ENCODE results near the gene DMRTB1. TPM values are rescaled to one million over a fixed set of nuclear protein-coding genes. Genes with fewer than 3 reads are reported as not detected.

Gene DMRTB1
- total and polyA plus RNA-seq, 2 experiments from 2014 or later: not detected

GRCh38 chr1:53485478-53486394 lies 26.5 kb downstream of the DMRTB1 start:
- Histone ChIP-seq H3K27ac (no peak overlapping the region), H3K9me3 (ENCODE audit: low read depth) (no peaks in the 10 kb centered on the region), H3K4me1 (ENCODE audit: insufficient read depth) (no peaks in the 10 kb centered on the region), H3F3A (ENCODE audit: insufficient read depth) (no peaks in the 10 kb centered on the region), H3K9ac (no peak overlapping the region), H3K27me3 (replicated peaks; ENCODE audit: insufficient read depth) (peaks cover 28% of the 10 kb centered on the region), H4K20me1 (ENCODE audit: insufficient read depth) (no peaks in the 10 kb centered on the region), H2AFZ (no peak overlapping the region), H3K36me3 (ENCODE audit: low read depth) (no peaks in the 10 kb centered on the region), H3K9me2 (ENCODE audit: insufficient read depth) (no peaks in the 10 kb centered on the region), H3K4me3 (no peak overlapping the region), H3K79me2 (ENCODE audit: insufficient read depth) (no peaks in the 10 kb centered on the region), H3K4me2 (ENCODE audit: unreplicated experiment) (no peak overlapping the region)
- peak; percentile 87 for DNase-seq
- WGBS, 2 experiments (ENCODE audit: low coverage in 1 of 2, low lambda C conversion rate in 2 of 2, missing lambda C conversion rate in 2 of 2): 27 to 28% methylated on average over 24 to 27 of the region's 27 CpGs
- in situ Hi-C loops (cut with MboI): loop anchor here (10.0 kb wide), 1 partner anchor 269 kb away; no protein-coding TSS in a partner anchor
- TF ChIP-seq EZH2 (IDR thresholded peaks at IDR 0.05; ENCODE audit: insufficient read depth, poor library complexity, severe bottlenecking) (no peak), EZH2phosphoT487 (IDR thresholded peaks at IDR 0.05; ENCODE audit: insufficient read depth, low read depth) (no peak)

DNA sequence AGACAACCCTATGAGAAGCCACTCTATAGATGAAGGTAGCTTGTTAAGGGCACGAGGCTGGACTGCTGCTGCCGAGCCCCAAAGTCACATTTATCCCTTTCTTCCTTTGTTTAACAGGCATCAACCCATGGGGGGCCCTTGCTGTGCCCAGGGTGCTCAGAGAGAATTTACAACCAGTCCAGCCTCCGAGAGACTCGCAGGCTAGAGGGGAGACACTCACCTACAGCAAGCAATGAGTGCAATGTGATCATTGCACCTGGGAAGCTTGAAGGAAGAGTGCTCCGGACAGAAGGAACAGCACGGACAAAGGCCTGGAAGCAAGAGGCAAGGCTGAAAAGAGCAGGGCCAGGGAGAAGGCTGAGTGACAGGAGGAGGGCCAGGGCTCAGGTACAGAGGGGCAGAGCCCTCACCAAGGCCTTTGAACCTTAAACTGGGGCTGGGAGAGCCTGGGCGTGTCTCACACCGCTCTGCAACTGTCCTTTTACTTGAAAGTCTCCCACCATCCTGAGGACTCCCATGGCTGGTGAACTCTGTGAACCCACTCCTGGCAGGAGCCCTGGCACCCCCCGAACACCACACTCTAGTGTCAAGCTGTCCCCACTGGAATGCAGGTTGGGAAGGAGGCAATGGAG lies 27.3 kb downstream of the DMRTB1 start:
- no peak for DNase-seq
- H3K27ac ChIP-seq: no peak overlapping the region
- H3K4me1 ChIP-seq (ENCODE audit: insufficient read depth): no peaks in the 10 kb centered on the region
- WGBS, 2 experiments (ENCODE audit: low coverage in 1 of 2, low lambda C conversion rate in 2 of 2, missing lambda C conversion rate in 2 of 2): 65 to 73% methylated on average over 9 of the region's 9 CpGs
- no peaks in the 10 kb centered on the region for H3F3A ChIP-seq (ENCODE audit: insufficient read depth)
- in situ Hi-C loops (cut with MboI): loop anchor here (10.0 kb wide), 1 partner anchor 268 kb away; no protein-coding TSS in a partner anchor
- TF ChIP-seq EZH2phosphoT487 (IDR thresholded peaks at IDR 0.05; ENCODE audit: insufficient read depth, low read depth) (no peak), EZH2 (IDR thresholded peaks at IDR 0.05; ENCODE audit: insufficient read depth, poor library complexity, severe bottlenecking) (no peak)
- no peak overlapping the region for H3K4me2 ChIP-seq (ENCODE audit: unreplicated experiment)
- H3K9me3 ChIP-seq (ENCODE audit: low read depth): no peaks in the 10 kb centered on the region
- no peak overlapping the region for H3K4me3 ChIP-seq
- H3K36me3 ChIP-seq (ENCODE audit: low read depth): no peaks in the 10 kb centered on the region
- no peaks in the 10 kb centered on the region for H3K9me2 ChIP-seq (ENCODE audit: insufficient read depth)
- H3K27me3 ChIP-seq (replicated peaks; ENCODE audit: insufficient read depth): peaks cover 28% of the 10 kb centered on the region
- H4K20me1 ChIP-seq (ENCODE audit: insufficient read depth): no peaks in the 10 kb centered on the region
- no peak overlapping the region for H3K9ac ChIP-seq
- H2AFZ ChIP-seq: no peak overlapping the region
- no peaks in the 10 kb centered on the region for H3K79me2 ChIP-seq (ENCODE audit: insufficient read depth)

GRCh38 chr1:53490351-53490750 lies 31.2 kb downstream of the DMRTB1 start:
- H3K27ac ChIP-seq: no peak overlapping the region
- 0 out of 2 replicates have a peak, but pooled peaks cover under 1% of the 10 kb centered on the region for H3F3A ChIP-seq (ENCODE audit: insufficient read depth)
- no peaks in the 10 kb centered on the region for H3K36me3 ChIP-seq (ENCODE audit: low read depth)
- H4K20me1 ChIP-seq (ENCODE audit: insufficient read depth): no peaks in the 10 kb centered on the region
- peaks cover 28% of the 10 kb centered on the region for H3K27me3 ChIP-seq (replicated peaks; ENCODE audit: insufficient read depth)
- H3K9me3 ChIP-seq (ENCODE audit: low read depth): no peaks in the 10 kb centered on the region
- H3K9ac ChIP-seq: no peak overlapping the region
- H3K4me3 ChIP-seq: no peak overlapping the region
- no peaks in the 10 kb centered on the region for H3K9me2 ChIP-seq (ENCODE audit: insufficient read depth)
- no peak for DNase-seq
- H3K4me2 ChIP-seq (ENCODE audit: unreplicated experiment): no peak overlapping the region
- H3K4me1 ChIP-seq (ENCODE audit: insufficient read depth): 0 out of 2 replicates have a peak, but pooled peaks cover 2% of the 10 kb centered on the region
- TF ChIP-seq EZH2phosphoT487 (IDR thresholded peaks at IDR 0.05; ENCODE audit: insufficient read depth, low read depth) (no peak), EZH2 (IDR thresholded peaks at IDR 0.05; ENCODE audit: insufficient read depth, poor library complexity, severe bottlenecking) (no peak)
- in situ Hi-C loops (cut with MboI): no loop called here
- H3K79me2 ChIP-seq (ENCODE audit: insufficient read depth): no peaks in the 10 kb centered on the region
- no peak overlapping the region for H2AFZ ChIP-seq
- WGBS, 2 experiments (ENCODE audit: low coverage in 1 of 2, low lambda C conversion rate in 2 of 2, missing lambda C conversion rate in 2 of 2): 45 to 57% methylated on average over 3 of the region's 3 CpGs

DNA sequence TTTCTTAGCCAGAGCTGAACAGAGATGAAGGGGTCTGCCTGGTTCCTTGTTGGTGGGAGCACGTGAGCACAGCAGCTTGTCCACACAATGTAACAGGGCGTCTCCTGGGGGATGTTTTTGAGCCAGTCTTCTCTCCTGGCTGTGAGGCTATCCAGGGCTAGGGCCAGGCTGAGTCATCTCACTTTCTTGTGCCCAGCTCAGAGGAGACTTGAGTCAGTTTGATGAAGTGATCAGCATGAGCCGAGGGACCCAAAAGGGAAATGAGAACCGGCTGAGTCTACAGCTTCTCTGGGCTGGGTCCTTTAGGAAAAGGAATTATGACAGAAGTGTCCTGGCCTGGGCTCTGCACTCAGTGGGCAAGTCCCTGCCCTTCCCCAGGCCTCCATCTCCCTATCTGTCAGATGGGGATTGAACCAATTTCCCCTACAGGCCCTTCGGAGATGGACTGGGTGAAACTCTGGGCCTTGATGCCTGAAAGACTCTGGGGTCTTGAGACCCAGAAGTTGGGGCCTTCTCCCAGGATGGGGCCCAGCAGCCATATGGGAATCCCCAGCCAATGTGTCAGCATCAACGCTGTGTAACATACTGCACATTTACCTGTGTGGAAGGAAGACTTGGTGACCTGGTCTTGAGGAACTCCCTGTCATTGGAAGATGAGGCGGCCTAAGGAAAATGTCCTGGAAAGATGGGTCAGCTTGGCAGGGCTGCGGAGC lies 36.6 kb downstream of the DMRTB1 start:
- Histone ChIP-seq H3K9ac (no peak overlapping the region), H3K4me1 (ENCODE audit: insufficient read depth) (peaks cover 11% of the 10 kb centered on the region; the same call in 1 of the 2 replicates), H3K4me3 (no peak overlapping the region), H4K20me1 (ENCODE audit: insufficient read depth) (no peaks in the 10 kb centered on the region), H3K27ac (no peak overlapping the region), H3K4me2 (ENCODE audit: unreplicated experiment) (peak overlapping the region; percentile 17), H3F3A (ENCODE audit: insufficient read depth) (0 out of 2 replicates have a peak, but pooled peaks cover 4% of the 10 kb centered on the region), H3K9me3 (ENCODE audit: low read depth) (no peaks in the 10 kb centered on the region), H3K36me3 (ENCODE audit: low read depth) (no peaks in the 10 kb centered on the region), H2AFZ (peak overlapping the region; percentile 46), H3K27me3 (replicated peaks; ENCODE audit: insufficient read depth) (peaks cover 10% of the 10 kb centered on the region; the same call in 1 of the 2 replicates), H3K9me2 (ENCODE audit: insufficient read depth) (no peaks in the 10 kb centered on the region), H3K79me2 (ENCODE audit: insufficient read depth) (no peaks in the 10 kb centered on the region)
- DNase-seq: peak; percentile 67
- no peak for TF ChIP-seq EZH2phosphoT487 (IDR thresholded peaks at IDR 0.05; ENCODE audit: insufficient read depth, low read depth)
- TF ChIP-seq EZH2 (IDR thresholded peaks at IDR 0.05; ENCODE audit: insufficient read depth, poor library complexity, severe bottlenecking): no peak
- in situ Hi-C loops (cut with MboI): no loop called here
- 50 to 57% methylated on average over 8 of the region's 8 CpGs for WGBS, 2 experiments (ENCODE audit: low coverage in 1 of 2, low lambda C conversion rate in 2 of 2, missing lambda C conversion rate in 2 of 2)
